RWPE1 (cell line): ENCODE measurements around the gene ZNF432.
"Not testable (repeated sequence)": the region's sequence is repeated elsewhere in the genome, so short reads cannot be mapped to it uniquely, and the experiment has no call there.

Experiments used
- CTCF ChIA-PET: fragments of 350-600 bp; sonication (Branson Sonifier 250); formaldehyde crosslinking; extraction: SDS; loops from one replicate; lab custom pipeline; 2021; lab: Yijun Ruan, JAX
- POLR2A ChIA-PET: fragments of 400-600 bp; formaldehyde crosslinking; extraction: SDS; loops from one replicate; lab custom pipeline; 2020; ENCODE audit warnings: antibody characterized with exemption; ENCODE audit not compliant: low non-redundant PET; lab: Yijun Ruan, JAX
- DNase-seq: peaks from one replicate; pipeline ENCODE4 v3.0.0; 2012; ENCODE audit warnings: low spot score
- H3K27ac ChIP-seq: fragments of 450-650 bp; 2 replicates; pipeline ENCODE4 v1.5.1; 2017
- CTCF ChIP-seq: fragments of 450-650 bp; conservative IDR thresholded peaks from 2 replicates; pipeline ENCODE4 v1.5.1; 2017; ENCODE audit warnings: low read depth, mild to moderate bottlenecking

The ZNF432 gene

GRCh38 chr19:52069653-52070052, 21.0 kb upstream of the ZNF432 start:
- no peak overlapping the region for H3K27ac ChIP-seq
- no peak for TF ChIP-seq CTCF
- CTCF ChIA-PET = no interaction called here
- DNase-seq = no peak
- POLR2A ChIA-PET = no interaction called here

GRCh38 chr19:52066258-52066863, 17.7 kb upstream of the ZNF432 start:
- no peak for TF ChIP-seq CTCF
- no peak overlapping the region for H3K27ac ChIP-seq
- ChIA-PET POLR2A (no interaction called here), CTCF (no interaction called here)
- DNase-seq = no peak

GRCh38 chr19:52065399-52065798, 16.8 kb upstream of the ZNF432 start:
- ChIA-PET POLR2A (no interaction called here), CTCF (no interaction called here)
- DNase-seq = no peak
- no peak overlapping the region for H3K27ac ChIP-seq
- no peak for TF ChIP-seq CTCF

GRCh38 chr19:52056480-52056879, 7.8 kb upstream of the ZNF432 start:
- H3K27ac ChIP-seq, CTCF ChIA-PET, POLR2A ChIA-PET, DNase-seq: not testable (repeated sequence)

- POLR2A ChIA-PET, H3K27ac ChIP-seq, DNase-seq, CTCF ChIA-PET: not testable (repeated sequence)
Observed at GRCh38 chr19:52051736-52052135, 3.1 kb upstream of the ZNF432 start.

- DNase-seq = no peak
- TF ChIP-seq CTCF = no peak
- ChIA-PET CTCF (no interaction called here), POLR2A (no interaction called here)
- no peak overlapping the region for H3K27ac ChIP-seq
Observed at GRCh38 chr19:52039169-52039568, 9.5 kb downstream of the ZNF432 start.

- POLR2A ChIA-PET = no interaction called here
- H3K27ac ChIP-seq = no peak overlapping the region
- no peak for TF ChIP-seq CTCF
- CTCF ChIA-PET = no interaction called here
- DNase-seq = no peak
Observed at GRCh38 chr19:52034051-52034728, 14.4 kb downstream of the ZNF432 start.
